Measurements from ENCODE around the gene STRBP.

DNA sequence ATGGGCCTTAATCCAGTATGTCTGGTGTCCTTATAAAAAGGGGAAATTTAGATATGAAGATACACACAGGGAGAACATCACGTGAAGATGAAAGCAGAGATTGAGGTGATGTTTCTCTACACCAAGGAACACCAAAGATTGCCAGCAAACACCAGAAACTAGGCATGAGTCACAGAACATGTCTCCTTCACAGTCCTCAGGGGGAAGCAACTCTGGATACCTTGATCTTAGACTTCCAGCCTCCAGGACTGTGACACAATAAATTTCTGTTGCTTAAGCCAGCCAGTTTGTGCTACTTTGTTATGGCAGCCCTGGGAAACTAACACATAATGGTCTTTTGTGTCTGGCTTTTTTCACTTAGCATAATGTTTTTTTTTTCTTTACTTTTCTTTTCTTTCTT lies 41.2 kb upstream of the STRBP start:
- TF ChIP-seq, protein P1, sequence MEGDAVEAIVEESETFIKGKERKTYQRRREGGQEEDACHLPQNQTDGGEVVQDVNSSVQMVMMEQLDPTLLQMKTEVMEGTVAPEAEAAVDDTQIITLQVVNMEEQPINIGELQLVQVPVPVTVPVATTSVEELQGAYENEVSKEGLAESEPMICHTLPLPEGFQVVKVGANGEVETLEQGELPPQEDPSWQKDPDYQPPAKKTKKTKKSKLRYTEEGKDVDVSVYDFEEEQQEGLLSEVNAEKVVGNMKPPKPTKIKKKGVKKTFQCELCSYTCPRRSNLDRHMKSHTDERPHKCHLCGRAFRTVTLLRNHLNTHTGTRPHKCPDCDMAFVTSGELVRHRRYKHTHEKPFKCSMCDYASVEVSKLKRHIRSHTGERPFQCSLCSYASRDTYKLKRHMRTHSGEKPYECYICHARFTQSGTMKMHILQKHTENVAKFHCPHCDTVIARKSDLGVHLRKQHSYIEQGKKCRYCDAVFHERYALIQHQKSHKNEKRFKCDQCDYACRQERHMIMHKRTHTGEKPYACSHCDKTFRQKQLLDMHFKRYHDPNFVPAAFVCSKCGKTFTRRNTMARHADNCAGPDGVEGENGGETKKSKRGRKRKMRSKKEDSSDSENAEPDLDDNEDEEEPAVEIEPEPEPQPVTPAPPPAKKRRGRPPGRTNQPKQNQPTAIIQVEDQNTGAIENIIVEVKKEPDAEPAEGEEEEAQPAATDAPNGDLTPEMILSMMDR (IDR thresholded peaks at IDR 0.05; ENCODE audit: borderline replicate concordance, extremely low read depth, low read length, poor library complexity, severe bottlenecking) = no peak
- TF ChIP-seq EZH2 (IDR thresholded peaks at IDR 0.05; ENCODE audit: borderline replicate concordance, low read depth, low read length, severe bottlenecking) = no peak
